Tibial nerve (tissue), 4 donors: ENCODE measurements around the gene FBXW8. TPM values are rescaled to one million over a fixed set of nuclear protein-coding genes. Genes with fewer than 3 reads are reported as not detected.

Experiments
- DNase-seq, 2 donors: peaks; one replicate each; pipeline ENCODE4 v3.0.0-alpha.2; 2019; ENCODE audit warnings: low spot score in 2 of 2
- H3K27ac ChIP-seq, 4 donors: fragments of 200-600 bp; sonication (generic) in 3 of 4; one replicate each; pipeline ENCODE4 v1.5.1; 2017 to 2019; ENCODE audit warnings: mild to moderate bottlenecking in 1 of 4
- H3K27me3 ChIP-seq, 2 donors: fragments of 200-600 bp; sonication (generic) in 1 of 2; one replicate each; pipeline versions ENCODE4 v1.5.1 to v1.6.0; 2017 to 2019
- H3K36me3 ChIP-seq, 3 donors: fragments of 200-600 bp; sonication (generic); one replicate each; pipeline ENCODE4 v1.5.1; 2018 to 2019
- H3K4me1 ChIP-seq, 4 donors: fragments of 200-600 bp; sonication (generic) in 3 of 4; one replicate each; pipeline ENCODE4 v1.5.1; 2017 to 2019
- H3K4me3 ChIP-seq, 4 donors: fragments of 200-600 bp; sonication (generic) in 3 of 4; one replicate each; pipeline ENCODE4 v1.5.1; 2017 to 2019; ENCODE audit warnings: mild to moderate bottlenecking in 1 of 4, moderate library complexity in 1 of 4
- H3K9me3 ChIP-seq, 4 donors: fragments of 200-600 bp; sonication (generic) in 3 of 4; one replicate each; pipeline ENCODE4 v1.5.1; 2017 to 2019
- EP300 ChIP-seq, 2 donors: sonication (generic); formaldehyde crosslinking; IDR thresholded peaks; one replicate each; pipeline ENCODE4 v1.6.1; 2017; ENCODE audit warnings: antibody characterized with exemption in 2 of 2, mild to moderate bottlenecking in 1 of 2
- POLR2A ChIP-seq, 2 donors: fragments of 450-650 bp; IDR thresholded peaks; one replicate each; pipeline ENCODE4 v1.6.1; 2017; ENCODE audit warnings: antibody characterized with exemption in 2 of 2, mild to moderate bottlenecking in 2 of 2, moderate library complexity in 2 of 2
- WGBS, 2 donors: methylation state at CpG; one replicate each; pipeline ENCODE4 v1.1.5; 2018; 5-methylcytosine and 5-hydroxymethylcytosine counted together
- total RNA-seq, 4 donors: library from RNA; depleted of rRNA; stranded (reverse); fragments of >200 nt; gene quantifications; one replicate each; pipeline ENCODE4 v1.1.0, GENCODE V29; 2016
- TF ChIP-seq, protein P1 (sequence below), 5 experiments: fragments of 200-600 bp in 3 of 5; fragments of 450-650 bp in 2 of 5; sonication (generic) in 3 of 5; IDR thresholded peaks; one replicate each; pipeline ENCODE4 v1.5.1; 2016 to 2019; ENCODE audit warnings: antibody characterized with exemption in 5 of 5, mild to moderate bottlenecking in 3 of 5, moderate library complexity in 2 of 5

Gene FBXW8
- total RNA-seq, 4 donors from 2014 or later: 26.7 to 38.4 (median 29.0) TPM

GRCh38 chr12:116962197-116962596 lies 51.4 kb downstream of the FBXW8 start:
- Histone ChIP-seq H3K36me3 (peaks cover 0 to 38% (median 0%) of the 10 kb centered on the region in 3 donors), H3K27ac (no peak overlapping the region), H3K4me3 (no peak overlapping the region), H3K9me3 (no peaks in the 10 kb centered on the region), H3K4me1 (peaks cover 0 to 4% (median 0%) of the 10 kb centered on the region in 4 donors), H3K27me3 (no peaks in the 10 kb centered on the region)
- TF ChIP-seq EP300 (IDR thresholded peaks at IDR 0.05) (no peak), POLR2A (IDR thresholded peaks at IDR 0.05) (no peak)
- TF ChIP-seq, protein P1, sequence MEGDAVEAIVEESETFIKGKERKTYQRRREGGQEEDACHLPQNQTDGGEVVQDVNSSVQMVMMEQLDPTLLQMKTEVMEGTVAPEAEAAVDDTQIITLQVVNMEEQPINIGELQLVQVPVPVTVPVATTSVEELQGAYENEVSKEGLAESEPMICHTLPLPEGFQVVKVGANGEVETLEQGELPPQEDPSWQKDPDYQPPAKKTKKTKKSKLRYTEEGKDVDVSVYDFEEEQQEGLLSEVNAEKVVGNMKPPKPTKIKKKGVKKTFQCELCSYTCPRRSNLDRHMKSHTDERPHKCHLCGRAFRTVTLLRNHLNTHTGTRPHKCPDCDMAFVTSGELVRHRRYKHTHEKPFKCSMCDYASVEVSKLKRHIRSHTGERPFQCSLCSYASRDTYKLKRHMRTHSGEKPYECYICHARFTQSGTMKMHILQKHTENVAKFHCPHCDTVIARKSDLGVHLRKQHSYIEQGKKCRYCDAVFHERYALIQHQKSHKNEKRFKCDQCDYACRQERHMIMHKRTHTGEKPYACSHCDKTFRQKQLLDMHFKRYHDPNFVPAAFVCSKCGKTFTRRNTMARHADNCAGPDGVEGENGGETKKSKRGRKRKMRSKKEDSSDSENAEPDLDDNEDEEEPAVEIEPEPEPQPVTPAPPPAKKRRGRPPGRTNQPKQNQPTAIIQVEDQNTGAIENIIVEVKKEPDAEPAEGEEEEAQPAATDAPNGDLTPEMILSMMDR (IDR thresholded peaks at IDR 0.05): no peak
- 59 to 69% methylated on average over 4 of the region's 4 CpGs for WGBS, 2 donors
- DNase-seq: no peak

GRCh38 chr12:116962783-116963356 lies 52.1 kb downstream of the FBXW8 start:
- no peak for DNase-seq
- H3K27ac ChIP-seq: no peak overlapping the region
- no peak for TF ChIP-seq POLR2A (IDR thresholded peaks at IDR 0.05)
- TF ChIP-seq, protein P1 (IDR thresholded peaks at IDR 0.05): no peak
- no peak for TF ChIP-seq EP300 (IDR thresholded peaks at IDR 0.05)
- H3K9me3 ChIP-seq: no peaks in the 10 kb centered on the region
- WGBS, 2 donors: 93 to 95% methylated on average over 9 of the region's 9 CpGs
- no peak overlapping the region for H3K4me3 ChIP-seq
- peaks cover 0 to 4% (median 0%) of the 10 kb centered on the region in 4 donors for H3K4me1 ChIP-seq
- H3K27me3 ChIP-seq: no peaks in the 10 kb centered on the region
- H3K36me3 ChIP-seq: peaks cover 0 to 44% (median 0%) of the 10 kb centered on the region in 3 donors

DNA sequence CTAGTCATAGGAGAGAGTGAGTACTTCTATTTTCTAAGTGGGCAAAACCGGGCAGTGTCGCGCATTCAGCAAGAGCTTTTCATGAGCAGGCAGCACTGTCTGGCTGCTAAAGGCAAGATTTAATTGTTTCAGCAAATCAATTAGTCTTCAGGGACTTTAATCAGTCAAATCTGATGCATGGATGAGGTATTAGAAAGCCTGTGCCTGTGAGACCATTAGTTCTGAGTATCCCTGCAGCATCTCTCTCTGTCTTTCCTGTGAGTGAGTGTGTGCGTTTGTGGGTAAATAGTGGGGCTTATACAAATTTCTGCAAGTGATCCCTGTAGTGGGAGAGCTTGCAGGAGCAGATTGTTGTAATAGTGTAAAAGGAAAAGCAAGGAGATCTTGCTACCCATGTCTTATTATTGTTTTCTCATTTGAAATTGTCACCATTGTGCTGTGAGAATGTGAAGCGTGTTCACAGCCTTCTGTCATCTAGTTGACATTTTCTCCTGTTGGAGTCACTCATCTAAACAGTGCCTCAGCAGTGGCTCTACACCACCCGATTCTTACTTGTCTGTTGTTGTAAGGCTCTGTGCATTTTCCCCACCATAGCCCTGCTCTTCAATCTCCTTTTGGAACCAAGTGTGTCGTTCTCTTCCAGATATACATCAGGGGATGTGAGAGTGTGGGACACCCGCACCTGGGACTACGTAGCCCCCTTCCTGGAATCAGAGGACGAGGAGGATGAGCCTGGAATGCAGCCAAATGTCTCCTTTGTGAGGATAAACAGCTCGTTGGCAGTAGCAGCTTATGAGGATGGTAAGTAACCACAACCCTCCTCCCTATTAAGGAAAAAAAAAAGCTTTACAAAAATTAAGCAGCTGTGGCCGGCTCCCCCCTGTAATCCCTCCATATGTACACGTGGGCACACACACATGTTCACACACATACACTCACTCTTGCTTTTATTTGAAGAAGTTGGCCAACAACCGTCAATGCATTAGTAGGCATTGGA lies 53.6 kb downstream of the FBXW8 start:
- H3K4me3 ChIP-seq: no peak overlapping the region
- no peak for DNase-seq
- peaks cover 0 to 37% (median 0%) of the 10 kb centered on the region in 3 donors for H3K36me3 ChIP-seq
- H3K27me3 ChIP-seq: no peaks in the 10 kb centered on the region
- TF ChIP-seq POLR2A (IDR thresholded peaks at IDR 0.05) (no peak), EP300 (IDR thresholded peaks at IDR 0.05) (no peak)
- TF ChIP-seq, protein P1 (IDR thresholded peaks at IDR 0.05): no peak
- WGBS, 2 donors: 77 to 78% methylated on average over 14 of the region's 14 CpGs
- no peaks in the 10 kb centered on the region for H3K9me3 ChIP-seq
- no peaks in the 10 kb centered on the region for H3K4me1 ChIP-seq
- H3K27ac ChIP-seq: no peak overlapping the region

DNA sequence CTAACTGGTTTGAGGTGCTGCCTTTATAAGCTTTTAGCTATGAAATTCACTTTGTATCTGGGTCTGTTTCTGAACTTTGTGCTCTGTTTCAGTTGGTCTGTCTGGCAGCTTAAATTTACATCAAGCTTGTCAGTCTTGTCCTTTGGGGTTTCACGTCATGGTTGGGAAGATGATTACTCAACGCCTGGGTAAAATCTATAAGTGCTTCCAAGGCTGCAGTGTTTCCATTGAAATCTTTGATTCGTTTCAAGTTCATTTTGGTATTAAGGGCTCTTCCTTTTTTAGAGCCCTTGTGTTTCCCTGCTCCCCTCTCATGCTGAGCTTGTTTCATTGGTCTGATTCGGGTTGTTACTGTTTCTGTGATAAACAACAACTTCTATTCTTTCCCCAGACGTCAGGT lies 58.2 kb downstream of the FBXW8 start:
- WGBS, 2 donors: 73 to 83% methylated on average over 5 of the region's 5 CpGs

More for the DNA sequence above, 58.2 kb downstream of the FBXW8 start:
- H3K27ac ChIP-seq: no peak overlapping the region
- TF ChIP-seq EP300 (IDR thresholded peaks at IDR 0.05) (no peak), POLR2A (IDR thresholded peaks at IDR 0.05) (no peak)
- TF ChIP-seq, protein P1 (IDR thresholded peaks at IDR 0.05): no peak
- peaks cover 0 to 58% (median 0%) of the 10 kb centered on the region in 3 donors for H3K36me3 ChIP-seq
- H3K4me1 ChIP-seq: no peaks in the 10 kb centered on the region
- no peak for DNase-seq
- no peak overlapping the region for H3K4me3 ChIP-seq
- H3K27me3 ChIP-seq: no peaks in the 10 kb centered on the region
- H3K9me3 ChIP-seq: no peaks in the 10 kb centered on the region
